Islet of Langerhans (tissue), 1 donor: ENCODE data around the gene IL36RN.

Source experiments
- FAIRE-seq: peaks from one replicate; lab custom pipeline; 2011; peaks lifted over from hg19 to GRCh38; lab: Jason Lieb, UNC

The IL36RN gene

DNA sequence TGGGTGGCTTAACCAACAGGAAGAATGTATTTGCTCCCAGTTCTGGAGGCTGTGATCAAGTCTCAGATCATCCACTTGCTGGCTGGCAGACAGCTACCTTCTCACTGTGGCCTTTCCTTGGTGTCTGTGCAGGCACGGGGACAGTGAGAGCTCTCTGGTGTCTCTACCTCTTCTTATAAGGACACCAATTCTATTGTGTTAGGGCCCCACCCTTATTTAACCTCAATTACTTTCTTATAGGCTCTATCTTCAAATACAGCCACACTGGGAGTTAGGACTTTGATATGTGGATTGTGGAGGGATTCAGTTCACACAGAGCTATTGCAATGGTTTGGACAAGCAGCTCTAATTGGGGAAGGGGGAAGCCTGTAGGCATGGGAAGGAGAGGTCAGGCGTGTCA lies 43.1 kb downstream of the IL36RN start:
- FAIRE-seq: no peak

DNA sequence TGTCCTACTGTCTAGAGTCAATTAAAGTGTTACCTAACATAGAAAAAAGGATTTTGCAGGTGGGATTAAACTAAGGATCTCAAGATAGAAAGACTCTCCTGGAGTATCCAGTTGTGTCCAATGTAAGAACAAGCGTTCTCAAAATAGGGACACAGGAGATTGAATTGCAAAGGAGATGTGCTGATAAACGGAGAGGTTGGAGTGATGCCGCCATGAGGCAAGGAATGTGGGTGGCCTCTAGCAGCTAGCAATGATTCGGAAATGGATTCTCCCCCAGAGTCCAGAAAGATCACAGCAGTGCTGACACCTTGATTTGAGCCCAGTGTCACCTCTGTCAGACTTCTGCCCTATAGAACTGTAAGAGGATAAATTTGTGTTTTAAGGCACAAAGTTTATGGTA lies 44.3 kb downstream of the IL36RN start:
- FAIRE-seq: no peak

DNA sequence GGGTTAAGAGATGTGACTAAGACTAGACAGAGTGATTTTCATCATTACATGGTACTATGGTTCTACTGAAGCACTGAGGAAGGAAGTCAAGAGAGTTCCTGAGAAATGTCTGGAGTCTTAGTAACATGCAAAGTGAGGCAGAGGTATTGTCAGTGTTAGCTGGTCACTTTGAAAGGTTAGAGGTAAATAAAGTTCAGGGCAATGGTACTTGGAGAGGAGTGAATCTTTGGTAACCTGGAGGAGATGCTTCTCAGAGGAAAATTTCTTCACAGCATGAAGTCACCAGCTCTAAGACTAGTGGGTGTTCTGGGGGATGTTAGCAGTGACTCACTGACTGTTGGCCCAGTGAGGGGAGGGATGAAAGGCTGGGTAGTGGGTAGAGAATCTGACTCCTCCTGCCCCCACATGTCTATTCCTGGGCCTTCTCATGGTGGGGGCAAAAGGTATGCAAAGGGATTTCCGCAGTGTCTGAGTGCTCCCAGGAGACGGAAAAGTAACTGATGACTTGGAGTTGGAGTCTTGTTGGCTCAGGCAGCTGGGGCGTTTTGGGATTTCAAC lies 45.1 kb downstream of the IL36RN start:
- no peak for FAIRE-seq

DNA sequence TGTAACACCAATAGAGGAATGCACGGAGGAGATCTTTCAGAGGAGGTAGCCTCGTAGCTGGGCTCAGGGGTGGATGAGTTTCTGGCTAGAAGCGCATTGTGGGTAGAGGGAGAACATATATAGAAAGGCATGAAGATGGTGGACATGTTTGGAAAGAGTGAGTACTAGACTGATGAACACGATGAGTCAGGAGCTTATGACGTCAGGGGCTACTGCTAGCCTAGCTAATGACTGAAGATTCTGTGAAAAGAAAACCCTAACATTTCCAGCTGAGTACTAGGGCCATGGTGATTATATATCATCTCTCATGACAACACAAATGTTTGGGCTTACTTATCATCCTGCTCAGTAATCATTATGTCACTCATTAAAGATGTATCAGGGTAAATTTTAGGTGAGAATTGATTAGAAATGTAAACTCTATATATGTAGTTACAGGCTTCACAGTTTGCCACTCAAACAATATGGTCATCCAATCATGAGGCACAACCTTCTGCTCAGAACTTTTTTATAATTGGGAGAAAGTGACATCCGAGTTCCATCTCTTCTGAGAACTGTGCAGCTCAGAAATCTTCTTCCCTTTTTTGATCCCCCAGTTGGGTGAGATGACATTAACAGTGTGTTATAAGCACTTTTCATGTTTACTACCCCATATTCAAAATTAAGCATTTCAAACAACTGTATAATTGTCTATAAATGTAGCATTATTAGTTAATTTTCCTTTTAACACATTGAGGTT lies 46.2 kb downstream of the IL36RN start:
- FAIRE-seq: no peak

DNA sequence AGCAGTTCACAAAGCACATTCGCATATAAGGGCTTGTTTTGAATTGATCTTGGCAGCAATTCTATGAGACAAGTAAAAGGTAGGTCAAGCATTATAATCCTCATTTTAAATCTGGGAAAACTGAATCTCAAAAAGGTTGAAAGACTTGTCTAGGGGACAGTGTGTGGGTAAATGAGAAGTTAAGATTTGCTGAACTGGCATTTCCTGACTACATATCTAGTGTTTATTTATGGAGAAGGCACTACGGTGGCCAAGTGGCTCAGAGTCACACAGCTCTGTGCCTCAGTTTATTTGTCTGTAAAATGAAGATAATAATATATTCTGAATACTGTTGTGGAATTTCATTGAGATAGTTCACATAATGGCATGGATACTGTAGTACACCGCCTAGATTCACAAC lies 52.1 kb downstream of the IL36RN start:
- FAIRE-seq: no peak

DNA sequence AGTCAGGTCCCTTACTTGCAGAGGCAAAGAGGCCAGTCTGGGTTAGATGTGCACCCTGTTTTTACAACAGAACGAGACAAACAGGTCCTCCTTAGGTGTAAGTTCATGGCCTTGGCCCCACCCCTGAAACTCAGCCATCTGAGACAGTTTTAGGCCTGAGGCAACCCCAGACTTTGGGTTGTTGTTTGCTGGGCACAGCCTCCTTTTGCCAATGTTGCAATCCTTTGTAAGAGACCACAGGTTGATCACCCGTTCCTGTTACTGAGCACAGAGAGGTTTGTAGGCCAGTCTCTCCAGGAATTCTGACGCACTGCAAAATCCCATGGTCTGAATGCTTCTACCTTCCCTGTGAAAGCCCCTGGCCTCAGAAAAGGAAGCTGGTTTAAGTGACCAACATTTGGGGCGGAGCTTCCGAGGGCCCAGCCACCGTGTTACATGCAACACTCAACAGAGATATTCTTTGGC lies 52.9 kb downstream of the IL36RN start:
- no peak for FAIRE-seq

DNA sequence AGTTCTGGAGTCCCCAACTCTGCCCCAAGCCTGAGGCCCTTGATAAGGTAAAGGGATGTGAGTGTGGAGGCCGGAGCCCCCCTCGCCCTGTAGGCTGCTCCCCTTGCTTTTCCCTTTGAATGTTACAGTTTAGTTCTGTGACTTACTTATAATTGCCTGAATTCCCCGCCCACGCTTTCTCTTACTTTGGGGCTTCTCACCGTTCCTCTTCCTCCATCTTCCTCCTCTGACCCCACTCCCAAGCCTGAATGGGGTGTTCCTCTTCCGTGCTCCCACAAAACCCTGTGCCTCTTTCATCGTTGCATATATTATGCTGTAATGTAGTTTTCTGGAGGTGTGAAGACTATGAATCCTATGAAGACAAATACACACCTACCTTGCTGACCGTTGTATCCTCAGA lies 53.4 kb downstream of the IL36RN start:
- no peak for FAIRE-seq

DNA sequence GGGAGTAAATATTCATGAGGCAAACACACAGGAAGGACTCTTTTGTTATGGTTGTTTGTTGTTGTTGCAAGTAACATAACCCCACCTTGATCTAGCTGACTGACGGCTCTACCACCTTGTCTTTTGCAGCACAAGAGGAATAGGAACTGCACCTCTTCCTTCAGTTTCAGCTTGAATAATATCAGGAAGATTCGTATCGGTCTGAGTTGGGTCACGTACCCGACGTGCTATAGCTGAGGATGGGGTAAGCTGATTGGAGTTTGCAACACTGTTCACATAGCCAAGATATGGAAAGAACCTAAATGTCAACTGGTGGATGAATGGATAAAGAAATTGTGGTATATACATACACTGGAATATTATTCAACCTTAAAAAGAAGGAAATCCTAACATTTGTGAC lies 53.9 kb downstream of the IL36RN start:
- FAIRE-seq: no peak

DNA sequence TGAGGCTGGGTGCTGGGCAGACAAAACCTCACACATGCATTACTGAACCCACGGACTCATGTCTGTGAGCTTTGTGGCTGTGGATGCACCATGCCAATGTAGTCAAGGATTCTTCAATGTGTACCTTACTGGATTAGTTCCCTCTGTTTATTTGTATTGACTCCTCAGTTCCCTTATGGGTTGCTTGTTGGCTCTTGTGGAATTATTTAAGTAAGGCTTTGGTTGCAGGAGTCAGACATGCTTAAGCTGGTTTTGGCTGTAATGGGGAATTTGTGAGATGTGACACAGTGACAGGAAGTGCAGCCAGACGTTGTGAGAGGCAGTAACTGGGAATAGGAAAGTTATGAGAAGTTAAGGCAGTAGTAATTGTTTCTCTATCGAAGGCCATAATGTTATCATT lies 54.8 kb downstream of the IL36RN start:
- no peak for FAIRE-seq
